ENCODE results near the gene KLHL1. TPM values are rescaled to one million over a fixed set of nuclear protein-coding genes. Genes with fewer than 3 reads are reported as not detected.

Gene KLHL1
- total RNA-seq, 1 experiment from 2014 or later = not detected

- Histone ChIP-seq H3K4me1 (ENCODE audit: control insufficient read depth in 1 of 2, insufficient read depth in 2 of 2, low read length in 2 of 2) (no peaks in the 10 kb centered on the region), H3K9me2 (ENCODE audit: insufficient read depth) (no peaks in the 10 kb centered on the region), H3K79me2 (ENCODE audit: insufficient read depth, low read length) (no peaks in the 10 kb centered on the region), H3K9ac (ENCODE audit: low read length) (no peak overlapping the region), H4K20me1 (ENCODE audit: insufficient read depth) (no peaks in the 10 kb centered on the region), H3K27ac (ENCODE audit: low read depth, low read length) (no peak overlapping the region), H3K27me3 (ENCODE audit: insufficient read depth, low read length) (no peaks in the 10 kb centered on the region), H3K36me3 (ENCODE audit: control insufficient read depth in 1 of 2, insufficient read depth in 2 of 2, low read length in 2 of 2) (no peaks in the 10 kb centered on the region), H3K4me2 (ENCODE audit: low read length) (no peak overlapping the region), H3K9me3 (ENCODE audit: control insufficient read depth in 1 of 2, insufficient read depth in 1 of 2, low read depth in 1 of 2, low read length in 2 of 2) (0 out of 4 replicates have a peak, but pooled peaks cover 0 to 3% of the 10 kb centered on the region in 2 experiments), H2AFZ (ENCODE audit: low read depth, low read length, poor library complexity, severe bottlenecking) (no peak overlapping the region), H3K4me3 (replicated peaks in 1 of 2; ENCODE audit: low read depth in 1 of 2, low read length in 2 of 2) (no peak overlapping the region)
- ChIA-PET RAD21 (ENCODE audit: low non-redundant PET in 1 of 2, low total read pairs in 2 of 2, uncharacterized antibody in 2 of 2, unreplicated experiment in 2 of 2) (no interaction called here), CTCF (no interaction called here), POLR2A (no interaction called here)
- no peak for TF ChIP-seq ZNF274 (IDR thresholded peaks at IDR 0.05; ENCODE audit: low read depth, low read length)
- TF ChIP-seq REST (IDR thresholded peaks at IDR 0.05; ENCODE audit: low read depth) = no peak
- no peak for TF ChIP-seq POLR2AphosphoS5 (IDR thresholded peaks at IDR 0.05; ENCODE audit: low read depth, low read length)
- no peak for TF ChIP-seq TCF7L2 (IDR thresholded peaks at IDR 0.05; ENCODE audit: borderline replicate concordance, extremely low read depth, insufficient read depth, insufficient read length)
- TF ChIP-seq RAD21 (IDR thresholded peaks at IDR 0.05; ENCODE audit: low read depth) = no peak
- no peak for TF ChIP-seq CEBPB (IDR thresholded peaks at IDR 0.05; ENCODE audit: low read depth)
- intact Hi-C loops (cut with micrococcal nuclease) = no loop called here
- ATAC-seq = no peak
- no peak for DNase-seq (ENCODE audit: low read depth, low spot score)
- no TSS peak for BruUV-seq (replicated peaks)
Observed at GRCh38 chr13:70125693-70126092, 17.4 kb upstream of the KLHL1 start.

Measured in HCT116 (cell line).